Activated CD4-positive, alpha-beta T cell treated with anti-CD3 and anti-CD28 coated beads for 48 hours (primary cell): ENCODE measurements around the gene ENTR1.
"Not testable (repeated sequence)": the region's sequence is repeated elsewhere in the genome, so short reads cannot be mapped to it uniquely, and the experiment has no call there.

Experiments used
- DNase-seq: peaks from one replicate; pipeline ENCODE4 v3.0.0-alpha.2; 2020

ENTR1 gene

GRCh38 chr9:136418182-136419091 lies 8.0 kb upstream of the ENTR1 start:
- DNase-seq: no peak

GRCh38 chr9:136416914-136417313 lies 6.5 kb upstream of the ENTR1 start:
- DNase-seq: no peak

GRCh38 chr9:136416427-136416826 lies 6.0 kb upstream of the ENTR1 start:
- DNase-seq: no peak

GRCh38 chr9:136412962-136413361 lies 2.5 kb upstream of the ENTR1 start:
- no peak for DNase-seq

- no peak for DNase-seq
These were observed 964 bp upstream of the ENTR1 start for GRCh38 chr9:136411378-136411777.

GRCh38 chr9:136409557-136410455 lies 608 bp downstream of the ENTR1 start:
- DNase-seq: peak; percentile 58

- DNase-seq: no peak
These were observed 2.5 kb downstream of the ENTR1 start for GRCh38 chr9:136407911-136408310.

- not testable (repeated sequence) for DNase-seq
These were observed 3.4 kb downstream of the ENTR1 start for GRCh38 chr9:136407061-136407460.

- DNase-seq: not testable (repeated sequence)
These were observed 4.5 kb downstream of the ENTR1 start for GRCh38 chr9:136405904-136406303.

GRCh38 chr9:136405481-136405880 lies 4.9 kb downstream of the ENTR1 start:
- no peak for DNase-seq

GRCh38 chr9:136404801-136405136 lies 5.6 kb downstream of the ENTR1 start:
- DNase-seq: no peak

- DNase-seq: peak; percentile 63
These were observed 6.3 kb downstream of the ENTR1 start for GRCh38 chr9:136403915-136404800.

- peak; percentile 82 for DNase-seq
These were observed 6.9 kb downstream of the ENTR1 start for GRCh38 chr9:136403538-136403914.

GRCh38 chr9:136402067-136402466 lies 8.3 kb downstream of the ENTR1 start:
- DNase-seq: no peak

GRCh38 chr9:136401173-136401922 lies 9.1 kb downstream of the ENTR1 start:
- no peak for DNase-seq

- peak; percentile 90 for DNase-seq
These were observed 10.2 kb downstream of the ENTR1 start, which contains the start of gene SNAPC4 for GRCh38 chr9:136400038-136400834. Gene SNAPC4, minus strand, starts transcription at chr9:136400170. Its CDS starts 1,742 bp downstream, at chr9:136398428.

GRCh38 chr9:136399176-136400037 lies 11.0 kb downstream of the ENTR1 start:
- peak; percentile 60 for DNase-seq

GRCh38 chr9:136398286-136398685 lies 12.1 kb downstream of the ENTR1 start:
- no peak for DNase-seq

- no peak for DNase-seq
These were observed 12.8 kb downstream of the ENTR1 start for GRCh38 chr9:136397643-136398042.

- no peak for DNase-seq
These were observed 14.2 kb downstream of the ENTR1 start for GRCh38 chr9:136396219-136396515.
